Endothelial cell (in vitro differentiated cells): ENCODE results near the gene C14orf119. TPM values are rescaled to one million over a fixed set of nuclear protein-coding genes. Genes with fewer than 3 reads are reported as not detected.

Experiments
- DNase-seq: peaks from one replicate; pipeline ENCODE4 v3.0.0; 2021; ENCODE audit warnings: low spot score
- H3K27ac Mint-ChIP-seq: one replicate; pipeline ENCODE4 v1.8.0; 2021; ENCODE audit warnings: mixed read lengths, inconsistent platforms; ENCODE audit not compliant: unreplicated experiment
- H3K27me3 Mint-ChIP-seq: one replicate; pipeline ENCODE4 v1.8.0; 2021; ENCODE audit warnings: mild to moderate bottlenecking, moderate library complexity, mixed read lengths, inconsistent platforms; ENCODE audit not compliant: unreplicated experiment
- H3K36me3 Mint-ChIP-seq: one replicate; pipeline ENCODE4 v1.8.0; 2021; ENCODE audit warnings: mild to moderate bottlenecking, low read depth, mixed read lengths, inconsistent platforms; ENCODE audit not compliant: unreplicated experiment
- H3K4me1 Mint-ChIP-seq: one replicate; pipeline ENCODE4 v1.8.0; 2021; ENCODE audit warnings: mild to moderate bottlenecking, mixed read lengths, inconsistent platforms; ENCODE audit not compliant: unreplicated experiment
- H3K4me3 Mint-ChIP-seq: one replicate; pipeline ENCODE4 v1.8.0; 2021; ENCODE audit warnings: mild to moderate bottlenecking, mixed read lengths, inconsistent platforms; ENCODE audit not compliant: unreplicated experiment
- H3K9me3 Mint-ChIP-seq: one replicate; pipeline ENCODE4 v1.8.0; 2021; ENCODE audit warnings: mixed read lengths, inconsistent platforms; ENCODE audit not compliant: unreplicated experiment
- CTCF ChIP-seq: fragments of 200-600 bp; sonication (generic); IDR thresholded peaks from one replicate; pipeline ENCODE4 v1.5.0; 2021; ENCODE audit warnings: antibody characterized with exemption; ENCODE audit not compliant: unreplicated experiment
- total RNA-seq: library from RNA; stranded (reverse); fragmentation: NEBNext Ultra II Directional; extraction: Animal tissue kit (Norgen Biotek cat#: 25700); gene quantifications from one replicate; pipeline ENCODE4 v1.2.1, GENCODE V29; 2021; ENCODE audit not compliant: unreplicated experiment

Gene C14orf119
- total RNA-seq, 1 donor from 2014 or later = 55.2 TPM

DNA sequence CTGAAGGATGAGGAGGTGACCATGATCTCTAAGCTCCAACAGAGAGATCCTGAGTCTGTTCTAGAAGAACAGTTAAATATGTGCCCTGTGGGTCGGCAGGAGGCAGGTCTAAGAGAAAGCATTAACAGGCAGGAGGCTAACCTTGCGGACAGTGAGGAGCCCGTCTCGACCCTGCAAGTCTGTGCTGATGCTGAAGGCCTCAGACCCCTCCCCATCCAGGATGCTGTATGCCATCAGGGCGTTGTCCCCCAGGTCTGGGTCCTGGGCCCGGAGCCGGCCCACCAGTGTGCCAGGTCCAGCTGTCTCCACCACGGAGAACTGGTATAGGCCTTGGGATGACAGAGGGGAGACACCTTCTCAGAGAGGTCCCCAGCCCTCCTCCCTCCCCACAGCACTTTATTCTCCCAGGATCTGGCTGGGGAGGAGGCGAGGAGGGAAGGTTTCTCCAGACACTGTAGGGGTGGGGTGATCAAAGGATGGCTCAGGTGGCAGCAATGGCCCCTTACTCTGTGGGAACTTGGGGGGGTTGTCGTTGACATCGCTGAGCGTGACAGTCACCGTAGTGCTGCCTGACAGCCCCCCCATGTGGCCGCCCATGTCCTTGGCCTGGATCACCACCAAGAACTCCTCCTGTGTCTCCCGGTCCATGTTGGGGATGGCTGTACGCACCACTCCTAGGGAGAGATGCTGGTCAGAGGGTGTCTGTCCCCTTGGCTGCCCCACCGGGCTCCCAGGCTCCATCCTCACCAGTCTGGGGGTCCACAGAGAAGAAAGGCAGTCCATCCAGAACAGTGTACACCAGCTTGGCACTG lies 41.1 kb upstream of the C14orf119 start:
- Mint-ChIP-seq H3K9me3 (no peaks in the 10 kb centered on the region), H3K27ac (no peak overlapping the region), H3K4me3 (no peak overlapping the region), H3K36me3 (peaks cover 13% of the 10 kb centered on the region), H3K4me1 (peaks cover 11% of the 10 kb centered on the region), H3K27me3 (peaks cover 3% of the 10 kb centered on the region)
- TF ChIP-seq CTCF = peak; percentile 28
- DNase-seq = peak; percentile 46

GRCh38 chr14:23055147-23055550 lies 40.2 kb upstream of the C14orf119 start:
- no peak for TF ChIP-seq CTCF
- Mint-ChIP-seq H3K4me3 (peak overlapping the region; percentile 4), H3K9me3 (no peaks in the 10 kb centered on the region), H3K27ac (no peak overlapping the region), H3K27me3 (peaks cover 5% of the 10 kb centered on the region), H3K4me1 (peaks cover 14% of the 10 kb centered on the region), H3K36me3 (peaks cover 12% of the 10 kb centered on the region)
- no peak for DNase-seq

- peaks cover 8% of the 10 kb centered on the region for H3K36me3 Mint-ChIP-seq
- H3K4me1 Mint-ChIP-seq = peaks cover 15% of the 10 kb centered on the region
- no peaks in the 10 kb centered on the region for H3K9me3 Mint-ChIP-seq
- peak overlapping the region; percentile 91 for H3K4me3 Mint-ChIP-seq
- TF ChIP-seq CTCF = no peak
- peaks cover 6% of the 10 kb centered on the region for H3K27me3 Mint-ChIP-seq
- DNase-seq = no peak
- no peak overlapping the region for H3K27ac Mint-ChIP-seq
Measured at GRCh38 chr14:23055621-23056144, 39.6 kb upstream of the C14orf119 start.

- H3K36me3 Mint-ChIP-seq = peaks cover 13% of the 10 kb centered on the region
- H3K27ac Mint-ChIP-seq = peak overlapping the region; percentile 55
- H3K27me3 Mint-ChIP-seq = peaks cover 6% of the 10 kb centered on the region
- peaks cover 15% of the 10 kb centered on the region for H3K4me1 Mint-ChIP-seq
- H3K4me3 Mint-ChIP-seq = peak overlapping the region; percentile 91
- TF ChIP-seq CTCF = peak; percentile 57
- no peaks in the 10 kb centered on the region for H3K9me3 Mint-ChIP-seq
- peak; percentile 85 for DNase-seq
Measured at GRCh38 chr14:23056145-23056955, 39.0 kb upstream of the C14orf119 start.
